Stimulated activated CD8-positive, alpha-beta memory T cell treated with anti-CD3 and anti-CD28 coated beads, Interleukin-7, amount 100 ng/mL, for 24 hours (primary cell): ENCODE results near the gene SH2D7.

Experiments used
- DNase-seq: peaks from one replicate; pipeline ENCODE4 v3.0.0-alpha.2; 2020; ENCODE audit warnings: low read depth

SH2D7 gene

GRCh38 chr15:78061963-78062427, 30.4 kb upstream of the SH2D7 start:
- no peak for DNase-seq

- no peak for DNase-seq
These were observed 29.1 kb upstream of the SH2D7 start for GRCh38 chr15:78063217-78063616.

GRCh38 chr15:78063970-78064385, 28.4 kb upstream of the SH2D7 start:
- DNase-seq = no peak

GRCh38 chr15:78064544-78064943, 27.8 kb upstream of the SH2D7 start:
- no peak for DNase-seq

- no peak for DNase-seq
These were observed 27.0 kb upstream of the SH2D7 start for GRCh38 chr15:78065284-78065872.

GRCh38 chr15:78065973-78066946, 26.1 kb upstream of the SH2D7 start:
- no peak for DNase-seq

- DNase-seq = no peak
These were observed 24.8 kb upstream of the SH2D7 start for GRCh38 chr15:78067328-78068228.

- DNase-seq = no peak
These were observed 23.3 kb upstream of the SH2D7 start for GRCh38 chr15:78069052-78069414.

GRCh38 chr15:78069462-78070029, 22.8 kb upstream of the SH2D7 start:
- DNase-seq = no peak

GRCh38 chr15:78070049-78070700, 22.2 kb upstream of the SH2D7 start:
- no peak for DNase-seq

- DNase-seq = no peak
These were observed 21.0 kb upstream of the SH2D7 start for GRCh38 chr15:78071383-78071782.

GRCh38 chr15:78072080-78072892, 20.1 kb upstream of the SH2D7 start:
- no peak for DNase-seq

- DNase-seq = no peak
These were observed 19.1 kb upstream of the SH2D7 start for GRCh38 chr15:78073046-78073787.

- no peak for DNase-seq
These were observed 16.7 kb upstream of the SH2D7 start for GRCh38 chr15:78075490-78076230.

GRCh38 chr15:78076231-78077052, 15.9 kb upstream of the SH2D7 start:
- no peak for DNase-seq

GRCh38 chr15:78077053-78077870, 15.1 kb upstream of the SH2D7 start, which contains the start of gene TBC1D2B:
TBC1D2B (minus strand) TSS chr15:78077711; CDS start chr15:78077652, 59 bp downstream.
- DNase-seq = peak; percentile 50

GRCh38 chr15:78077871-78078210, 14.5 kb upstream of the SH2D7 start:
- no peak for DNase-seq
